GM21529 (cell line): ENCODE results near the gene LRBA.

ENCODE experiments used
- ATAC-seq: cut with Tn5 transposase; IDR thresholded peaks from one replicate; pipeline ENCODE4 v1.9.1; 2021; ENCODE audit not compliant: unreplicated experiment

Gene LRBA

DNA sequence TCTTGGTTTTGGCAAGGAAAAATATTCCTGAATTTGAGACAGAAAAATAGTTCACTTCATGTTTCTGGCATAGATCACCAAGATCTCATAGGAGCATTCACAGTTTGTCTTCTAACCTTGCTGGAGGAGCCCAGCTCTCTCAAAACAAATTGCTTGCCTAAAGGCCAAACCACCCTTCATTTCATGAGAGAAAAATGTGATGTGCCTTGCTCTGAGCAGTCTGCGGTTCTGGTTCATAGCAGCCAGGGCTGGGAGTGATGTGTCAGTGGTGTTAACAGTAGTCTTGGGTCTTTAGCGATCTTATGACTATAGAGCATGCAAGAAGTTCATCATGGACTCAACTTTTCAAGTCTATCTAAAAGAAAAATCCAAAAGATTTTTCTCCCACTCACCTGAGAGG lies 753.5 kb downstream of the LRBA start:
- ATAC-seq: no peak

GRCh38 chr4:150259861-150260567 lies 755.1 kb downstream of the LRBA start:
- ATAC-seq: no peak

DNA sequence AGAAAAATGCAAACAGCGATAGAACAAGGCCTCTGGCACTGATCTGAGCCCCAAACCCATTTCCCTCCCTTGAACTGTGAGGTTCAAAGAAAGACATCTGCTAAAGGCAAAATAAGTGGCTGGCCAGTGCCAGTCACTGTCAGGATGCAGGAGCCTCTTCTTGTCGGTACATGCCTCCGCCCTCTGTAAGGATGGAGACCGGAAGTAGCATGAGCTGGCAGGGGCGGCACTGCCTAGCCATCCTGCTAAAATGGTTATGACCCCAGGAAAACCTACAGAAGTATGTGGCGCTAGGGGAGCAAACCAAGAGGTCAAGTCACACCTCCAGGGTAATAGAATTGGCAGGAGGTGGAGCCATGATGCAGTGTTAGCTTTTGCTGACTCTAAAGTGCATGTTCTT lies 756.5 kb downstream of the LRBA start:
- ATAC-seq: no peak

DNA sequence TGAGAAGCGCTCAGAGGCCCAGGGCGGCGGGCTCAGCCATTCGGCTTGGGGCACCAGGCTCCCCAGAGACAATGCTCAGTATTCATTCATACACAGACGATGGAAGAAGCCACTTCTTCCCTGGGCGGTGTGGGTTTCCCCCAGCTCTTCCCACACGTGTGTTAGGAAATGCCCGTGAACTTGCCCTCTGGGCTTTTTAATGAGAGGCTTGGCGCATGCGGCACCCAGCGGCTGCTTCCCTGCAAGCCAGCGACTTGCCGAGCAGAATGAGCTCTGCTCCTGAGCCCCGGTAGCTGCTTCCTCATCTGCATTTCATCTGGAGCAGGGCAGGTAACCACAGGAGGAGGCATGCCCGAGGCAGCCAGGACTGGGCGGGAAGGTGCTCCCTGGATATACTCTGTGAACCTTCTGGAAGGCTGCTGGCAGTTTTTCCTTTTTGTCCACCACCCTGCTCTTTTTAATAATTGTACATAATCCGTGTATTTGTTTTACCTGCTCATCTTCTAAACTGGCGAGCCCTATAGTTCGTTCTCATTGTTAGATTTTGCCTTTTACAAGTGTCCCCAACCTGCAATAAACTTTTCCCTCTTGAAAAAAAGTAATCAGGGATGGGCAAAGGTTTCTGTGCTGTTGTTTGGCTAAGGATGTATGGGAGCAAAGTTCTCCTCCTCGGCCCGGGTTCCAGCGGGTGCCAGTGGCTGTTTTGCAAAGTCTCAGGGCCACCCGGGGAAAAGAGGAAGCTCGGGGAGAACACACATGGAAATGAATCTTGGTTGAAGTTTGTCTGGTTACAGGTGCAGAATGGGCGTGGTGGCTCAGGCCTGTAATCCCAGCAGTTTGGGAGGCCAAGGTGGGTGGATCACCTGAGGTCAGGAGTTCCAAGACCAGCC lies 758.0 kb downstream of the LRBA start:
- no peak for ATAC-seq

- no peak for ATAC-seq
Measured at GRCh38 chr4:150256225-150256620, 758.9 kb downstream of the LRBA start.

DNA sequence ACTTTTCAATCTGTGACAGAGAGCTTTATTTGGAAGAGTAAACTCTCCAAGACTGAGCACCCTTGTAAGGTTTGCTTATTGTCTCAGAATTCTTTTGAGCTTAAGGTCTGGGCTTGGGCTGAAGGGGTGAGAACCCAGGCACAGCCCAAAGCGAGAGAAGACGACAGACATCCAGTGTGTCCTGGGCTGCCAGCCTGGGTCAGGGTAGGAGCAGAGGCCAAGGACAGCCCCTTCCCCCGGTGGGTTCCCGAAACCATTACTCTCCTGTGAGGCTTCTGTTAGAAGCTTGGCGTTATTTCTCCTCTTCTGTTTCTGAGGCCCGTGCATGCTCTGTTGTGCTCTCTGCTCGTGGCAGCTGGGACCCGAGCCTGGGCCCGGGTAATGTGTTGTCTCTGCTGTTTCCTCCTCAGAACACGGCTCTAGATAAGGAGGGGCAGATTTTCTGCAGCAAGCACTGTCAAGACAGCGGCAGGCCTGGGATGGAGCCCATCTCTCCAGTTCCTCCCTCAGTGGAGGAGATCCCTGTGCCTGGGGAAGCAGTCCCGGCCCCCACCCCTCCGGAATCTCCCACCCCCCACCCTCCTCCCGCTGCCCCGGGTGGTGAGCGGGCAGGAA lies 759.4 kb downstream of the LRBA start:
- no peak for ATAC-seq

DNA sequence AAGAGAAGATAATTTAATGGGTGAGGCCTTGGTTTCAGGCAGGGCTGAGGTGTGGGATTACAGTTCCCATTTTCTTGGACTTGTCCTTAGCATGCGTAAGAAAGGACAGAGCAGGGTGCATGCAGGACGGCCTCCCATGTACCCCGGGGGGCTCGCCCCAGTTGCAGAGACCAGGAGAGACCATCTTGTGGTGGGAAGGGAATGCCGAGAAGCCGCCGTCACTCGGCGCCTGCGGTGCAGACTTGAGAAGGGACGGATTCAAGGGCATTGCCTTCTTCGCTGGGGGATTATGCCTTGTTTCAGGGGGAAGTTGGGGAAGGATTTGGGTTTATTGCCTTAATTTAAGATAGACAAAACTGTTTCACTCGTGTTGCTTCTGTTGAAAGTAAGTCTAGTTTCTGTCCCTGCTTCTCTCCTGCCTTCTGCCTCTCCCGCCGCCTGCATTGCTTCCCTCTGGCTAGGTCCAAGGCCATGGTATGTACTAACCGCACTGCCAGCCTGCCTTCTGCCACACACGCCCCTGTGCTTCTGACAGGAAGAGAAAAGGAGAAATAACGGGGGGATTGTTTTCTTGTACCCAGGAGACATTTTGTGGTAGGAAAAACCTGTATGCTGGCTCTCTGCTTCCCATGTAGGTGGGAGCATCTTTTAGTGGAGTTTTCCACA lies 761.0 kb downstream of the LRBA start:
- ATAC-seq: no peak

DNA sequence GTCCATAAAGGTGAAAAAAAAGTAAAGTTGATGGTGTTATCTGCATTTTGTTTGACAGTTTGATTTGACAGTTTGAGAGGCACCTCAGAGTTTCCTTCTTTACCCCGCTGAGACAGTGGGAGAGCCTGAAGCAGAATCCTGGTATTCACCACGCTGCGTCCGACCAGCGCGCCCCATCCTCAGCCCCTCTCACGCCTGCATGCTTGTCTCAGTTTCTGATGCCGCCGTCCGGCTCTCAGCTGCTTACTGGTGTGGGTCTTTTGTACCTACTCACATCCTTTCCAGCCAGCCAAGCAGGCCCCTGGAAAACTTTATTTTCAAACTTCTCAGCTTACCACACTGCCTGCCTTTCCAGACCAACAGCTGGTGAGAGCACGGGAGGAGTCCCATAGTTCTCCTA lies 761.7 kb downstream of the LRBA start:
- no peak for ATAC-seq

GRCh38 chr4:150252741-150253140 lies 762.3 kb downstream of the LRBA start:
- no peak for ATAC-seq

DNA sequence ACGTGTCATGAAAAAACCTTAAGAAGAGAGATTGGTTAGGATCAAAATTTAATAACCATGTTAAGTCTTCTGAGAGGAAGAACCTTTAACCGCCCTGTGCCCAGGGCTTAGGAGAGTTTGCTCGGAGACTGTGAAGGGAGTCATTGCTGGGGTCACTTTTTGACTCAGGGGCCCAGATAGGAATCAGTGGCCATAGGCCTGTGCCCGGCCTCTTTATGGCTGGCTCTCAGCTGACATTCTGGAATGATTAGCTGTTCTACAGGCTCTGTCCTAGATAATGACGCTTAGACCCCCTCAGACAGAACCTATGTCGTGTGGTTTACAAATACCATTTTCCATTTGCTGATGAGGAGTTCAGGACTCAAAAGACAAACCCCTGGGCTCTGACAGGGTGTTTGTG lies 762.8 kb downstream of the LRBA start:
- no peak for ATAC-seq

GRCh38 chr4:150251752-150252190 lies 763.3 kb downstream of the LRBA start:
- ATAC-seq: no peak

DNA sequence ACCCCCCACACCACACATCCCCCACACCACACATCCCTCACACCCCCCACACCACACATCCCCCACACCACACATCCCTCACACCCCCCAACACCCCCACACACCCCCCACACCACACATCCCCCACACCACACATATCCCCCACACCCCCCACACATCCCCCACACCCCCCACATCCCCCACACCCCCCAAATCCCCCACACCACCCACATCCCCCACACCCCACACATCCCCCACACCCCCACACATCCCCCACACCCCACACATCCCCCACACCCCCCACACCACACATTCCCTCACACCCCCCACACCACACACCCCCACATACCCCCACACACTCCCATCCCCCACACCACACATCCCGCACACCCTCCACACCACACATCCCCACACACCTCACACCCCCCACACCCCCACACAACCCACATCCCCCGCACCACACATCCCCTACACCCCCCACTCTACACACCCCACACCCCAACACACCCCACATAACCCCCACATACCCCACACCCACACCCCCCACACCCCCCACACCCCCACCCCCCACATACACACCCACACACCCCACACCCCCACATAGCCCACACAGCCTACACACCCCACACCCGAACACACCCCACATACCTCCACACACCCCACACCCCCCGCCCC lies 764.0 kb downstream of the LRBA start:
- ATAC-seq: no peak

DNA sequence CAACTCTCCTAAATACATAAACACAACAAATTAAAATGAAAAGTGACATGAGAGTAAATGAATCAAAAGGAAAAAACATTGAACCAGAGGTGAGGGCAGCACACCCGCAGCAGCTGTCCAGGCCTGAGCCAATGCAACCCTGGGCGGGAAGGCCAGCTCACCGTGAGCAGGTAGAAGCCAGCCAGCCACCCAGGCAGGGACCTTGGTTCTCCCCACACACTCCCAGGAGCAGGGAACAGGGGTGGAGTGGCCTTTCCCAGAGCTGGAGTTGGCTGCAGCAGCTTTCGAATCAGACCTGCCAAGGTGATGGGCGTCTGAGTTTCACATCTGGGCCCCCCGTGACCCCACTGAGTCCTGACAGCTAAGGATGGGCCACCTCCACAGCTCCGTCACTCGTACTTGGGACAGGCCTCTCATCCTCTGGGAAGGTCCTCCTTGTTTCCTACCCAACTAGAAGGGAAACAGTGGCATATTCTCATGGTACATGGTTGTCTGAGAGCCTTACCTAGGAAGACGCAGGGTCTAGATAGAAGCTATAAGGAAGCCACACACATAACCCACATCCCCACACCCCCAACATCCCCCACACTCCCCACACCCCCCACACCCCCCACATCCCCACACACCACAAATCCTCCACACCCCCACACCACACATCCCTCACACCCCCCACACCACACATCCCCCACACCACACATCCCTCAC lies 764.6 kb downstream of the LRBA start:
- no peak for ATAC-seq

DNA sequence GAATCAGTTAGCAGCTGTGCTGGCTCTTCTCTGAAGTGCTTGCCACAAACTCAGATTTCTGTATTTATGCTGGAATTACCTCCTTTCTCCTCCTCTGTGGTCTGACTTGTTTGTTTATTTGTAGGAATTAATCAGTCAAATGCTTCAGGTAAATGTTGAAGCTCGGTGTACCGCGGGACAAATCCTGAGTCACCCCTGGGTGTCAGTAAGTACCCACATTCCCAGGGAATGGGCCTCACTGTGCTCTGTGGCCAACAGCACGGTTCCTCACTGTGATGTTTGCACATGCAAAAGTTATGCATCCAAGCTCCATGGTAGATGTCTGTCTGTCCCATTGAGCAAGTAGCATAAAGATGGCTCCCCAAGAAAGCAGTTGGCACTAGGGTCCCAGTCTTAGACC lies 766.9 kb downstream of the LRBA start:
- no peak for ATAC-seq

DNA sequence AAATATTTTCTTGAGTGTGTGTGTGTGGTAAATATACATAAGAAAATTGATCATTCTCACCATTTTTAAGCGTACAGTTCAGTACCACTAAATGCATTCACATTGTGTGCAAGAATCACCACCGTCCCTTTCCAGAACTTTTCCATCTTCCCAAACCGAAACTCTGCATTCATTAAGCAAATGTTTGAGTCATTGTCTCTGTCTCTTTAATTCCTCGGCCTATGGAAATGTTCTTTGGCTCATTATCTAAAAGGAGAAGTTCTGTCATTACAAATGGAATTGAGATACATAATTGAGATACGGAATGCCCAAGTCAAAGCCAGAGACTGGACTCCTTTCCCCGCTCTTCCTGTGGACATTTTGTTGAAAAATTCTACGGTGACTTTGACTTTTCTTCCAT lies 767.9 kb downstream of the LRBA start:
- no peak for ATAC-seq

GRCh38 chr4:150244600-150244999 lies 770.5 kb downstream of the LRBA start:
- ATAC-seq: no peak

DNA sequence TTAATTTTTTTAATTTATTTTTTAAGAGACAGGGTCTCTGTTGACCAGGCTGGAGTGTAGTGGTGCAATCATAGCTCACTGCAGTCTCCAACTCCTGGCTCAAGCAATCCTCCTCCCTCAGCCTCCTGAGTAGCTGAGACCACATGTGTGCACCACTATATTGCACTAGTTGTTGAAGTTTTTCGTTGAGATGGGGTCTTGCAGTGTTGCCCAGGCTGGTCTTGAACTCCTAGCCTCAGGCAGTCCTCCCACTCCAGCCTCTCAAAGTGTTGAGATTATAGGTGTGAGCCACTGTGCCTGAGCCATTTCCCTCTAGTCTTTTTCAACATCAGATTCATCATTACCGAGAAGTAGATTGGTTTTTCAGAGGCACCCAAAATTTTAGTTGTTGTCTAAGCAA lies 771.2 kb downstream of the LRBA start:
- ATAC-seq: no peak

DNA sequence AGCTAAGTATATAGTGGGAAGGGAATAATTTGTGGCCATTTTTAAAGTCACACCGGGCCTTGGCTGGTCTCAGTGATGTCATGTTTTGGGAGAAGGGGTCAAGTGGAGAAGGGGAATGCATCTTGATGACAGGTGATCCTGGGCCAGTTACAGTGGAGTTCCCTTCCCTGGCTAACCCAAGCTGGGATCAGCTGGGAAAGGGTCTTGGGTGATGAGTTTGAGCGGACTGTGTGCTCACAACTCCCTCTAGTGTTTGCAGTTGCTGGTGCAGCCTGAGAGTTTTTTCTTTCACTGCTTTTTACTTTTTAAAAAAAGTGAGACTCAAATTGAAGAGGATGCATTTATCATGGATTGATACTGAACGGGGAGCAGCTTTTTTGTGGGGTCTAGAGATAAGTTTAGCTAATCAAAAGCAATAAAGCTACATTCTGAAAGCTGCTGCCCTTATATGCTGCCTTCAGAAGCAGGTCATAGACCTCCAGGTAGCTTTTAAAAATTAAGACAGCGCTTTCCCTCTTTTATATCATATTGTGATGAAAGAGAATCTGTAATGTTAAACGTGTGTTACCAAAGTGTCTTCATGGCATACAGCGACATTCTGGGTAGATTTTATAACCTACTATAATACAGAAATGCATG lies 772.1 kb downstream of the LRBA start:
- ATAC-seq: no peak

DNA sequence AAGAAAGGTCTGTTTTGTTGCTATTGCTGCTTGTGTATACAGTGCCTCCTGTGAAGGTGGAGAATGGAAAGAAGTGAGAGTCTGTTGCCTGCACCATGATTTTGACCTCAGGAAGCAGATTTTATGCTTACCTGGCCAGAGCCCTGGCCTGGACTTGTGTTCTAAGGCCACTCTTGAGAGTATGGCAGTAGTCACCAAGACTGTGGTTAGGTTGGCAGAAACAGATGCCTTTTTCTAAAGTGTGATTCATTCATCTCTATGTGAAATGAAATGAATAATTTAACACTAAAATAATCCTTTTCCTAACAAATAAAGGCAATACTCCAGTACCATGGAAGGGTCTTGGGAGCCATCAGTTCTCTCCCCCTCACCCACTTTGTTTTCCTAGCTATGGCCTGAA lies 775.1 kb downstream of the LRBA start:
- ATAC-seq: no peak

DNA sequence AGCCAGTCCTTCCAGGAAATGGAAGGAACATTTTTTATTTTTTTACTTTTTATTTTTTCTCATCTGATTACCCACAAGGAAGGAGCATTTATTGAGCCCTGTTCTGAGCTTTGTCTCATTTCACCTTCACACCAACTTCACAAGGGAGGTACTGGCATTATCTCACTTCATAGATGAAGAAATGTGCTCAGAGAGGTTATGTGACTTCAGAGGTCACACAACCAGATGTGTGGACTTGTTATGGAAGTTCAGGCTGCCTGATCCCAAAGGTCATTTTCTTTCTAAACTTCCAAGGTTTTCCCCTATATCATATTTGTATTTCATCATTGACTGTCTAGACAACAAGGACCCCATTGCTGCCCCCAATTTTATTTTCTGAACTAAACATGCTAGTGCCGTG lies 776.5 kb downstream of the LRBA start:
- no peak for ATAC-seq
